Cardiac muscle cell (in vitro differentiated cells and primary cell): ENCODE results near the gene ZNF521. TPM values are rescaled to one million over a fixed set of nuclear protein-coding genes. Genes with fewer than 3 reads are reported as not detected.
A peak's percentile ranks its signal among the peaks of the same experiment; 100 is the strongest.

ENCODE experiments used
- DNase-seq, 2 donors: peaks; one replicate each; pipeline versions ENCODE4 v3.0.0 to v3.0.0-alpha.2; 2010 to 2017; ENCODE audit warnings: low read depth in 1 of 2, low spot score in 1 of 2
- H3K27ac ChIP-seq: fragments of 200-600 bp; sonication (generic); 2 replicates; pipeline ENCODE4 v1.5.1; 2016
- H3K27me3 ChIP-seq: fragments of 200-600 bp; sonication (generic); 2 replicates; pipeline ENCODE4 v1.6.0; 2016; ENCODE audit warnings: control low read depth
- H3K36me3 ChIP-seq: fragments of 200-600 bp; sonication (generic); 2 replicates; pipeline ENCODE4 v1.5.1; 2016; ENCODE audit warnings: control low read depth
- H3K4me1 ChIP-seq: fragments of 200-600 bp; sonication (generic); 2 replicates; pipeline ENCODE4 v1.8.1; 2017; ENCODE audit warnings: low read depth, mild to moderate bottlenecking, mixed run types
- H3K4me3 ChIP-seq: fragments of 200-600 bp; sonication (generic); 2 replicates; pipeline ENCODE4 v1.5.1; 2016; ENCODE audit warnings: mild to moderate bottlenecking
- H3K9me3 ChIP-seq: fragments of 200-600 bp; sonication (generic); 2 replicates; pipeline ENCODE4 v1.5.1; 2017; ENCODE audit warnings: low read depth, mild to moderate bottlenecking, control low read depth
- CTCF ChIP-seq: IDR thresholded peaks from 2 replicates; pipeline ENCODE4 v1.5.1; 2012; ENCODE audit warnings: low read depth, mild to moderate bottlenecking, low read length
- polyA plus RNA-seq: library from polyadenylated mRNA; unstranded; fragments of >200 nt; fragmentation: Nextera tagmentation; extraction: Ambion mirVana; gene quantifications from 2 replicates; pipeline ENCODE4 v1.2.1, GENCODE V29; 2016
- total RNA-seq: library from RNA; depleted of rRNA; stranded (reverse); fragments of >200 nt; gene quantifications from 2 replicates; pipeline ENCODE4 v1.2.3, GENCODE V29; 2016

Gene ZNF521
- total and polyA plus RNA-seq, 2 experiments from 2014 or later: 34.2 to 442 TPM

- H3K4me1 ChIP-seq: peaks cover 44% of the 10 kb centered on the region
- no peaks in the 10 kb centered on the region for H3K27me3 ChIP-seq
- DNase-seq: no peak
- no peak for TF ChIP-seq CTCF
- no peaks in the 10 kb centered on the region for H3K36me3 ChIP-seq
- H3K4me3 ChIP-seq: no peak overlapping the region
- H3K27ac ChIP-seq: peak overlapping the region; percentile 2
- no peaks in the 10 kb centered on the region for H3K9me3 ChIP-seq
These were observed 276.6 kb downstream of the ZNF521 start for GRCh38 chr18:25075331-25075730.

- no peak for TF ChIP-seq CTCF
- no peak overlapping the region for H3K4me3 ChIP-seq
- no peaks in the 10 kb centered on the region for H3K9me3 ChIP-seq
- peak overlapping the region; percentile 2 for H3K27ac ChIP-seq
- no peak for DNase-seq
- H3K36me3 ChIP-seq: no peaks in the 10 kb centered on the region
- peaks cover 44% of the 10 kb centered on the region for H3K4me1 ChIP-seq
- no peaks in the 10 kb centered on the region for H3K27me3 ChIP-seq
These were observed 277.0 kb downstream of the ZNF521 start for GRCh38 chr18:25074925-25075324.

DNA sequence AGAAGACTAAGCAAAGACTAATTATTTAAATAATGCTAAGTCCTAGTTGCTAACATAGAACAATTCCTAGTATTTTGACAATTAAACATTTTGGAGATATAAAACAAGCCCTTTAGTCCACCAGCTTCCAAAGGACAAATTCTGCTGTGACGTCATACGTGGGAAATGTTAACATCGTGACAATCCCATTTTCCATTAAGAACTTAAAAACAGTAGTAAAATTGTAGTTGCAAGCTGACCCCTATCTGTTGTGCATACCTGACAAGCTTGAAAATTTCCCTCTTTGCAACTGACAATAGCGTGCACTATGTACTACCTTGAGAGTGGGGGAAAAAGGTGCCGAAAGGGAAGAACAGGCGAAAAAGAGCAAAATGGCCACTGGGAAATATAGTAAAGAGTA, 279.8 kb downstream of the ZNF521 start:
- Histone ChIP-seq H3K4me1 (peaks cover 39% of the 10 kb centered on the region), H3K27me3 (no peaks in the 10 kb centered on the region), H3K36me3 (no peaks in the 10 kb centered on the region)

GRCh38 chr18:25067275-25068025, 284.5 kb downstream of the ZNF521 start:
- no peaks in the 10 kb centered on the region for H3K9me3 ChIP-seq
- TF ChIP-seq CTCF: no peak
- no peak overlapping the region for H3K27ac ChIP-seq
- no peaks in the 10 kb centered on the region for H3K36me3 ChIP-seq
- H3K4me1 ChIP-seq: no peaks in the 10 kb centered on the region
- H3K27me3 ChIP-seq: no peaks in the 10 kb centered on the region
- no peak for DNase-seq
- no peak overlapping the region for H3K4me3 ChIP-seq

More for the DNA sequence above, 279.8 kb downstream of the ZNF521 start:
- no peak for DNase-seq
- no peaks in the 10 kb centered on the region for H3K9me3 ChIP-seq
- H3K27ac ChIP-seq: no peak overlapping the region
- no peak overlapping the region for H3K4me3 ChIP-seq
- TF ChIP-seq CTCF: no peak

GRCh38 chr18:25066516-25066915, 285.4 kb downstream of the ZNF521 start:
- H3K27ac ChIP-seq: no peak overlapping the region
- DNase-seq: peak in 1 of 2 donors; percentile 5
- H3K36me3 ChIP-seq: no peaks in the 10 kb centered on the region
- no peaks in the 10 kb centered on the region for H3K9me3 ChIP-seq
- no peaks in the 10 kb centered on the region for H3K27me3 ChIP-seq
- TF ChIP-seq CTCF: no peak
- no peaks in the 10 kb centered on the region for H3K4me1 ChIP-seq
- H3K4me3 ChIP-seq: no peak overlapping the region
